OCI-LY7 (cell line): ENCODE measurements around the gene TWNK. TPM values are rescaled to one million over a fixed set of nuclear protein-coding genes. Genes with fewer than 3 reads are reported as not detected.

ENCODE experiments used
- BruUV-seq: library from RNA; stranded (reverse); fragments of 400-500 nt; replicated peaks from 2 replicates; lab custom pipeline; 2021; lab: Mats Ljungman, UMichigan
- CTCF ChIA-PET: fragments of 300-600 bp; sonication (Branson Sonifier 250); formaldehyde crosslinking; loops from one replicate; lab custom pipeline; 2022; ENCODE audit warnings: antibody characterized with exemption; ENCODE audit not compliant: unreplicated experiment; lab: Charles Lee
- POLR2A ChIA-PET: fragments of 300-600 bp; sonication (Branson Sonifier 250); formaldehyde crosslinking; loops from one replicate; lab custom pipeline; 2022; ENCODE audit warnings: antibody characterized with exemption; lab: Charles Lee
- DNase-seq: peaks from one replicate; pipeline ENCODE4 v3.0.0-alpha.2; 2015; ENCODE audit warnings: low spot score
- H2AFZ ChIP-seq: fragments of 200-600 bp; sonication (generic), shearing (Covaris generic); 2 replicates; pipeline ENCODE4 v1.6.1; 2014; ENCODE audit warnings: mild to moderate bottlenecking, antibody characterized with exemption, low read length, moderate library complexity
- H3K27ac ChIP-seq: fragments of 200-600 bp; sonication (generic); 2 replicates; pipeline ENCODE4 v1.5.1; 2014; ENCODE audit warnings: mixed run types, low read depth, mild to moderate bottlenecking, moderate library complexity, low read length, inconsistent platforms; ENCODE audit not compliant: poor library complexity, severe bottlenecking
- H3K36me3 ChIP-seq: fragments of 200-600 bp; sonication (generic); 2 replicates; pipeline ENCODE4 v1.6.1; 2014; ENCODE audit warnings: mild to moderate bottlenecking, antibody characterized with exemption, low read length, moderate library complexity, mixed read lengths; ENCODE audit not compliant: insufficient read depth
- H3K4me1 ChIP-seq: fragments of 200-600 bp; sonication (generic); 2 replicates; pipeline ENCODE4 v1.5.1; 2014; ENCODE audit warnings: mild to moderate bottlenecking, low read length; ENCODE audit not compliant: insufficient read depth, poor library complexity, severe bottlenecking
- H3K4me2 ChIP-seq: fragments of 200-600 bp; sonication (generic); 2 replicates; pipeline ENCODE4 v1.6.1; 2014; ENCODE audit warnings: mild to moderate bottlenecking, low read length
- H3K4me3 ChIP-seq: fragments of 200-600 bp; sonication (generic); 2 replicates; pipeline ENCODE4 v1.5.1; 2014; ENCODE audit warnings: mild to moderate bottlenecking, low read depth, low read length; ENCODE audit not compliant: poor library complexity, severe bottlenecking
- H3K79me2 ChIP-seq: fragments of 200-600 bp; sonication (generic); 2 replicates; pipeline ENCODE4 v1.6.1; 2016; ENCODE audit warnings: low read depth, mild to moderate bottlenecking, low read length, moderate library complexity, mixed read lengths; ENCODE audit not compliant: insufficient read depth
- H3K9me2 ChIP-seq: fragments of 200-600 bp; sonication (generic); 2 replicates; pipeline ENCODE4 v1.6.1; 2016; ENCODE audit warnings: mild to moderate bottlenecking, low read length, mixed read lengths; ENCODE audit not compliant: insufficient read depth
- H3K9me3 ChIP-seq: fragments of 200-600 bp; sonication (generic); 2 replicates; pipeline ENCODE4 v1.6.1; 2014; ENCODE audit warnings: mild to moderate bottlenecking, mixed run types, low read length, mixed read lengths
- H4K20me1 ChIP-seq: fragments of 200-600 bp; sonication (generic); 2 replicates; pipeline ENCODE4 v1.6.1; 2014; ENCODE audit warnings: mild to moderate bottlenecking, antibody characterized with exemption, low read length, moderate library complexity, mixed read lengths; ENCODE audit not compliant: insufficient read depth
- EZH2phosphoT487 ChIP-seq: fragments of 200-600 bp; sonication (generic); IDR thresholded peaks from 2 replicates; pipeline ENCODE4 v1.6.1; 2018; ENCODE audit warnings: low read depth, borderline replicate concordance, mild to moderate bottlenecking, mixed run types, antibody characterized with exemption, low read length, moderate library complexity, mixed read lengths
- intact Hi-C: fragments of 100-400 bp; cut with micrococcal nuclease; formaldehyde crosslinking; loops from one replicate; pipeline ENCODE4 v1.10.0; 2022; ENCODE audit not compliant: unreplicated experiment
- total RNA-seq, 2 experiments: library from RNA; depleted of rRNA in 1 of 2; stranded (reverse); fragments of >200 nt in 1 of 2; shearing (Covaris generic) in 1 of 2; gene quantifications; 2 replicates each; pipeline ENCODE4 v1.2.3, GENCODE V29; 2014 to 2022
- TF ChIP-seq, protein P1 (sequence below): fragments of 200-600 bp; sonication (generic); conservative IDR thresholded peaks from 2 replicates; pipeline ENCODE4 v1.5.1; 2014; ENCODE audit warnings: mild to moderate bottlenecking, antibody characterized with exemption, low read length, moderate library complexity, mixed read lengths

The TWNK gene
- total RNA-seq, 2 experiments from 2014 or later, result 15.8 to 21.7 TPM

- Histone ChIP-seq H4K20me1 (no peaks in the 10 kb centered on the region), H3K79me2 (no peaks in the 10 kb centered on the region), H3K9me2 (no peaks in the 10 kb centered on the region), H3K36me3 (peaks cover 94% of the 10 kb centered on the region), H3K4me2 (no peak overlapping the region), H3K4me3 (no peak overlapping the region), H3K9me3 (no peaks in the 10 kb centered on the region), H3K27ac (no peak overlapping the region), H2AFZ (no peak overlapping the region), H3K4me1 (no peaks in the 10 kb centered on the region)
- no TSS peak for BruUV-seq
- intact Hi-C loops, result no loop called here
- POLR2A ChIA-PET, result interaction anchor here (1.1 kb wide), 1 partner anchor 34 kb away, joined by 4 read pairs; no protein-coding TSS in a partner anchor
- no peak for TF ChIP-seq EZH2phosphoT487
- TF ChIP-seq, protein P1, sequence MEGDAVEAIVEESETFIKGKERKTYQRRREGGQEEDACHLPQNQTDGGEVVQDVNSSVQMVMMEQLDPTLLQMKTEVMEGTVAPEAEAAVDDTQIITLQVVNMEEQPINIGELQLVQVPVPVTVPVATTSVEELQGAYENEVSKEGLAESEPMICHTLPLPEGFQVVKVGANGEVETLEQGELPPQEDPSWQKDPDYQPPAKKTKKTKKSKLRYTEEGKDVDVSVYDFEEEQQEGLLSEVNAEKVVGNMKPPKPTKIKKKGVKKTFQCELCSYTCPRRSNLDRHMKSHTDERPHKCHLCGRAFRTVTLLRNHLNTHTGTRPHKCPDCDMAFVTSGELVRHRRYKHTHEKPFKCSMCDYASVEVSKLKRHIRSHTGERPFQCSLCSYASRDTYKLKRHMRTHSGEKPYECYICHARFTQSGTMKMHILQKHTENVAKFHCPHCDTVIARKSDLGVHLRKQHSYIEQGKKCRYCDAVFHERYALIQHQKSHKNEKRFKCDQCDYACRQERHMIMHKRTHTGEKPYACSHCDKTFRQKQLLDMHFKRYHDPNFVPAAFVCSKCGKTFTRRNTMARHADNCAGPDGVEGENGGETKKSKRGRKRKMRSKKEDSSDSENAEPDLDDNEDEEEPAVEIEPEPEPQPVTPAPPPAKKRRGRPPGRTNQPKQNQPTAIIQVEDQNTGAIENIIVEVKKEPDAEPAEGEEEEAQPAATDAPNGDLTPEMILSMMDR, result no peak
- no peak for DNase-seq
- CTCF ChIA-PET, result no interaction called here
Measured at GRCh38 chr10:100948916-100949315, 38.4 kb upstream of the TWNK start.

- Histone ChIP-seq H4K20me1 (no peaks in the 10 kb centered on the region), H3K4me3 (no peak overlapping the region), H3K9me3 (no peaks in the 10 kb centered on the region), H2AFZ (no peak overlapping the region), H3K9me2 (no peaks in the 10 kb centered on the region), H3K4me1 (peaks cover 11% of the 10 kb centered on the region), H3K4me2 (no peak overlapping the region), H3K36me3 (peaks cover 78% of the 10 kb centered on the region), H3K27ac (no peak overlapping the region), H3K79me2 (no peaks in the 10 kb centered on the region)
- TF ChIP-seq EZH2phosphoT487, result no peak
- TF ChIP-seq, protein P1, result no peak
- intact Hi-C loops, result loop anchor here (5.0 kb wide), 1 partner anchor 33 kb away; no protein-coding TSS in a partner anchor
- POLR2A ChIA-PET, result no interaction called here
- DNase-seq, result no peak
- BruUV-seq, result no TSS peak
- CTCF ChIA-PET, result no interaction called here
Measured at GRCh38 chr10:100960251-100960650, 27.1 kb upstream of the TWNK start.

GRCh38 chr10:100962351-100963080 is 24.8 kb upstream of the TWNK start:
- no peaks in the 10 kb centered on the region for H3K9me2 ChIP-seq
- CTCF ChIA-PET, result no interaction called here

More at GRCh38 chr10:100962351-100963080, 24.8 kb upstream of the TWNK start:
- BruUV-seq, result no TSS peak
- DNase-seq, result no peak
- no peaks in the 10 kb centered on the region for H3K79me2 ChIP-seq
- H3K9me3 ChIP-seq, result no peaks in the 10 kb centered on the region
- no peak overlapping the region for H3K27ac ChIP-seq
- no peaks in the 10 kb centered on the region for H4K20me1 ChIP-seq
- H3K36me3 ChIP-seq, result peaks cover 64% of the 10 kb centered on the region
- POLR2A ChIA-PET, result interaction anchor here (0.7 kb wide), 1 partner anchor 127 kb away, joined by 3 read pairs; no protein-coding TSS in a partner anchor
- no peak overlapping the region for H3K4me3 ChIP-seq
- intact Hi-C loops, result loop anchor here (5.0 kb wide), 1 partner anchor 35 kb away; no protein-coding TSS in a partner anchor
- peaks cover 11% of the 10 kb centered on the region for H3K4me1 ChIP-seq
- no peak for TF ChIP-seq EZH2phosphoT487
- TF ChIP-seq, protein P1, result no peak
- no peak overlapping the region for H3K4me2 ChIP-seq
- H2AFZ ChIP-seq, result no peak overlapping the region
